Upper lobe of left lung (tissue), 4 donors: ENCODE data around the gene LRRC7.

Source experiments
- CTCF ChIP-seq, 6 experiments: fragments of 450-650 bp in 4 of 6; fragments of 200-600 bp in 2 of 6; sonication (generic) in 2 of 6; IDR thresholded peaks; one replicate each; pipeline ENCODE4 v1.5.1; 2016 to 2019; ENCODE audit warnings: antibody characterized with exemption in 6 of 6
- EP300 ChIP-seq, 4 donors: sonication (generic); formaldehyde crosslinking; IDR thresholded peaks; one replicate each; pipeline ENCODE4 v1.5.1; 2017; ENCODE audit warnings: antibody characterized with exemption in 4 of 4, control low read depth in 2 of 4
- POLR2AphosphoS5 ChIP-seq, 2 donors: sonication (generic); formaldehyde crosslinking; IDR thresholded peaks; one replicate each; pipeline ENCODE4 v1.5.1; 2017; ENCODE audit warnings: antibody characterized with exemption in 2 of 2

- TF ChIP-seq POLR2AphosphoS5 (IDR thresholded peaks at IDR 0.05) (no peak), EP300 (IDR thresholded peaks at IDR 0.05) (no peak), CTCF (IDR thresholded peaks at IDR 0.05) (no peak)
Observed at GRCh38 chr1:70117046-70117445, 549.3 kb downstream of the LRRC7 start.
